OCI-LY3 (cell line): ENCODE data around the gene WFIKKN2.

ENCODE experiments used
- EZH2phosphoT487 ChIP-seq: fragments of 200-600 bp; shearing (Covaris generic); IDR thresholded peaks from 2 replicates; pipeline ENCODE4 v1.6.1; 2018; ENCODE audit warnings: antibody characterized with exemption, mixed run types, low read depth
- TF ChIP-seq, protein P1 (sequence below): fragments of 200-600, 300-600 bp; sonication (generic); IDR thresholded peaks from 2 replicates; pipeline ENCODE4 v1.5.1; 2014; ENCODE audit warnings: antibody characterized with exemption, low read length, low read depth

DNA sequence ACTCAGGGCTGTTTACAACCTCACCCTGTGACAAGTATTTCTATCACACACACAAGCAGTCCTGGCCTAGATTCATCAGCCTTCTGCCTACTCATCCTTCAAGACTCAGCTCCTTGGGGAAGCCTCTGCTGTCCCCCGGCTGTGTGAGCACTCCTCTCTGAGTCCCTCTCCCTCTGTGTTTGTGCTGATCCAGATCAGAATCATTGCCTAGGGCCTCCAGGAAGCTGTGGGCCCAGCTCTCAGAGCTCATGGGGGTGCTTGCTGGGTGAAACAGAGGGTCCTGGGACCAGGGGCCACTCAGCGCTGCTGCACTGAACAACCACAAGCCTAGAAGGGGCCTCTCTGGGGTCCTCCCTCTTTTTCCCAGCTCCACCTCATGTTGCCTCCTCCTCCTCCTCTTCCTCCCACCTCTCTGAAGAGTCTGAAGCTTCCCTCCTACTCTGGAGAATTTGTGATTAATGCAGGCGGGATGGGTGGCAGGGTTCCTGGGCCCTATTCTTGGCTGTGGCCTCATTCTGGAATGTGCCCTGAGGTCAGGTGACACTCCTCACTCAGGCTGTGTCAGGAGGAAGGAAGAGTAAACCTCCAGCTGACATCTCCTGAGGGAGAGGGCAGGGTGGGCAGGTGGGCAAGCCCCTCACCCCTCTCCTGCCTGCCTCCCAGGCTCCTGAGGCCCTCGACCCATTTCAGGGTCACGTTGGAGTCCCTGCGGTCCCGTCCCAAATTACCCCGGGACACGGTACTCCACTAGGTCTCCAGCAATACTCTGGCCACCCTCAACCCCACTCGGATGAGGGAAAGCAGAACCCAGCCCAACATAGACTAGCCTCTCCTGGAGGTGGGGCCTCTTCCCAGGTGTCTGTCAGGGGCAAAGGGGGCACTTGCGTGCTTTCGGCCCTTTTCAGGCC, 10.1 kb downstream of the WFIKKN2 start:
- TF ChIP-seq EZH2phosphoT487, result no peak
- TF ChIP-seq, protein P1, sequence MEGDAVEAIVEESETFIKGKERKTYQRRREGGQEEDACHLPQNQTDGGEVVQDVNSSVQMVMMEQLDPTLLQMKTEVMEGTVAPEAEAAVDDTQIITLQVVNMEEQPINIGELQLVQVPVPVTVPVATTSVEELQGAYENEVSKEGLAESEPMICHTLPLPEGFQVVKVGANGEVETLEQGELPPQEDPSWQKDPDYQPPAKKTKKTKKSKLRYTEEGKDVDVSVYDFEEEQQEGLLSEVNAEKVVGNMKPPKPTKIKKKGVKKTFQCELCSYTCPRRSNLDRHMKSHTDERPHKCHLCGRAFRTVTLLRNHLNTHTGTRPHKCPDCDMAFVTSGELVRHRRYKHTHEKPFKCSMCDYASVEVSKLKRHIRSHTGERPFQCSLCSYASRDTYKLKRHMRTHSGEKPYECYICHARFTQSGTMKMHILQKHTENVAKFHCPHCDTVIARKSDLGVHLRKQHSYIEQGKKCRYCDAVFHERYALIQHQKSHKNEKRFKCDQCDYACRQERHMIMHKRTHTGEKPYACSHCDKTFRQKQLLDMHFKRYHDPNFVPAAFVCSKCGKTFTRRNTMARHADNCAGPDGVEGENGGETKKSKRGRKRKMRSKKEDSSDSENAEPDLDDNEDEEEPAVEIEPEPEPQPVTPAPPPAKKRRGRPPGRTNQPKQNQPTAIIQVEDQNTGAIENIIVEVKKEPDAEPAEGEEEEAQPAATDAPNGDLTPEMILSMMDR, result no peak
